ENCODE results near the gene PIP4K2B.
"Not testable (repeated sequence)": the region's sequence is repeated elsewhere in the genome, so short reads cannot be mapped to it uniquely, and the experiment has no call there.

The PIP4K2B gene

GRCh38 chr17:38733282-38733981 is 65.9 kb downstream of the PIP4K2B start:
- no peak for TF ChIP-seq ZNF274 (IDR thresholded peaks at IDR 0.05; ENCODE audit: low read depth, low read length)
- H3K4me3 ChIP-seq (ENCODE audit: low read length), result no peak overlapping the region

GRCh38 chr17:38732376-38733281 is 66.7 kb downstream of the PIP4K2B start:
- H3K4me3 ChIP-seq (ENCODE audit: low read length), result no peak overlapping the region
- TF ChIP-seq ZNF274 (IDR thresholded peaks at IDR 0.05; ENCODE audit: low read depth, low read length), result no peak

- no peak overlapping the region for H3K4me3 ChIP-seq (ENCODE audit: low read length)
Observed at GRCh38 chr17:38731526-38732294, 67.6 kb downstream of the PIP4K2B start.

GRCh38 chr17:38730526-38731379 is 68.6 kb downstream of the PIP4K2B start:
- H3K4me3 ChIP-seq (ENCODE audit: low read length), result peak overlapping the region; percentile 80
- no peak for TF ChIP-seq ZNF274 (IDR thresholded peaks at IDR 0.05; ENCODE audit: low read depth, low read length)

More at GRCh38 chr17:38731526-38732294, 67.6 kb downstream of the PIP4K2B start:
- no peak for TF ChIP-seq ZNF274 (IDR thresholded peaks at IDR 0.05; ENCODE audit: low read depth, low read length)

GRCh38 chr17:38729886-38730525 is 69.3 kb downstream of the PIP4K2B start, which contains the start of gene CISD3:
CISD3 (plus strand) TSS chr17:38730341; CDS start chr17:38730359, 18 bp downstream.
- TF ChIP-seq ZNF274 (IDR thresholded peaks at IDR 0.05; ENCODE audit: low read depth, low read length), result no peak
- H3K4me3 ChIP-seq (ENCODE audit: low read length), result peak within 1 kb of the TSS; percentile 80

- no peak for TF ChIP-seq ZNF274 (IDR thresholded peaks at IDR 0.05; ENCODE audit: low read depth, low read length)
- peak overlapping the region; percentile 47; the same call in 1 of the 2 replicates for H3K4me3 ChIP-seq (ENCODE audit: low read length)
Observed at GRCh38 chr17:38729368-38729885, 69.9 kb downstream of the PIP4K2B start.

GRCh38 chr17:38728290-38728831 is 71.0 kb downstream of the PIP4K2B start:
- no peak overlapping the region for H3K4me3 ChIP-seq (ENCODE audit: low read length)
- TF ChIP-seq ZNF274 (IDR thresholded peaks at IDR 0.05; ENCODE audit: low read depth, low read length), result no peak

- no peak for TF ChIP-seq ZNF274 (IDR thresholded peaks at IDR 0.05; ENCODE audit: low read depth, low read length)
- no peak overlapping the region for H3K4me3 ChIP-seq (ENCODE audit: low read length)
Observed at GRCh38 chr17:38727736-38728135, 71.6 kb downstream of the PIP4K2B start.

GRCh38 chr17:38726145-38726544 is 73.2 kb downstream of the PIP4K2B start:
- H3K4me3 ChIP-seq (ENCODE audit: low read length), result not testable (repeated sequence)

GRCh38 chr17:38725066-38725465 is 74.3 kb downstream of the PIP4K2B start:
- H3K4me3 ChIP-seq (ENCODE audit: low read length), result no peak overlapping the region
- no peak for TF ChIP-seq ZNF274 (IDR thresholded peaks at IDR 0.05; ENCODE audit: low read depth, low read length)

- no peak overlapping the region for H3K4me3 ChIP-seq (ENCODE audit: low read length)
- TF ChIP-seq ZNF274 (IDR thresholded peaks at IDR 0.05; ENCODE audit: low read depth, low read length), result no peak
Observed at GRCh38 chr17:38724337-38724988, 74.9 kb downstream of the PIP4K2B start.

GRCh38 chr17:38721802-38722201 is 77.6 kb downstream of the PIP4K2B start:
- no peak overlapping the region for H3K4me3 ChIP-seq (ENCODE audit: low read length)
- no peak for TF ChIP-seq ZNF274 (IDR thresholded peaks at IDR 0.05; ENCODE audit: low read depth, low read length)
